HG03521 (cell line): ENCODE measurements around the gene EYA4.

Source experiments
- ATAC-seq: cut with Tn5 transposase; IDR thresholded peaks from one replicate; pipeline ENCODE4 v1.9.1; 2021; ENCODE audit warnings: mild to moderate bottlenecking, moderate library complexity; ENCODE audit not compliant: unreplicated experiment

The EYA4 gene

DNA sequence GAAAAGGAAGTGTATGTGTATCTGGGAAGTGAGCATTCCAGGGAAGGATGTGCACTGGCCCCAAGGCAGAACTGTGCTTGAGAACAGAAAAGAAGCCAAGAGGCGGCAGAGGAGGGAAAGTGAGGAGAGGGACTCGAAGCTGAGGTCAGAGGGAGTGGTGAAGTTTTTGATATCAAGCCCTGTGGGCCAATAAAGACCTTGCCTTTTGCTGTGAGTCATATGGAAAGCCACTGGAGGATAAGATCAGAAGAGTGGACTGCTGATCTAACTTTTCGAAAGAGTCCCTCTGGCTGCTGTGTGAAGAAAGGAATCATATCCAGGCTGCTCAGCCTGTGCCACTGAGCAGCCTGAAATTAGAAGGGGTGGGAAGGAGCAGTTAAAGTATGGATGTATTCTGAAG, 99.4 kb downstream of the EYA4 start:
- ATAC-seq = no peak

DNA sequence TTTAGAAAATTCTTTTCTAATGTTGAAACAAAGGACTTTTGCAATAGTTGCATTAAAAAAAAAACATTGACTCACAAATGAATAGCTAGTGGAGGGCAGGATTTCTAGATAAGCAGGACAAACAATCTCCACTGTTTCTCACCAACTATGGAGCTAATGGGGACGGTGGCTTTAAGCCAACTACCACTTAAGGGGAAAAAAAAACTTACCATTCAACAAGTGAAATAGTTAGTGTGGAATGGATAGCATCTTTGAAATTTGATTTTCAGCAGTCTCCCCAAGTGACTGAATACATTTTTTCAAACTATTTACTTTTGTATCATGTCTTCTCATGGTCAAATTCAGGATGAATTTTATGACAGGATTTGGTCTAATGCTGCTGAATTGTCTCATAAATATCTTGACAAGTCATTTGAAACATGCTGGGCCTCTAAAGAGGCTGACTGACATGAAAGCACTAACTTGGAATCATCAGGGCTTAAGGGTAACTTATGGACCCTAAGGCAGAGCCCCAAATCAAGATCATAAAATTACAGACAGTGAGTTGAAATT, 100.5 kb downstream of the EYA4 start:
- no peak for ATAC-seq

DNA sequence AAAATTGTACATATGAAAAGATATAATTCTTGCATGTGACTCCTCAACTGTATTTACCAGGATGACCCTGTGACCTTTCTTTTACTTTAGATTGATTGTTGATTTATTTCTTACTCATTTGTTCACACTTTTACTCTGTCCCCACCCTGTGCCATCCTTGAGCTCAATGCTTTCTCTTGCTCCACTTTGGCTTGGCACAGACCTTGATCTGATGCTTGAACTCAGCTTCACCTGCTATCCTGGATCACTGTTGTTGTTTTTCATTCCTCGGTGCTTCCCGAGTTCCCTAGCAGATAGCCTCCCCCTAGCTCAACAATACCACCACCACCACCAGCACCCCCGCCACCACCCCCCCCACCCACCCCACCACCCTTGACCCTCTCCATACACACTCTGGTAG, 102.1 kb downstream of the EYA4 start:
- no peak for ATAC-seq

DNA sequence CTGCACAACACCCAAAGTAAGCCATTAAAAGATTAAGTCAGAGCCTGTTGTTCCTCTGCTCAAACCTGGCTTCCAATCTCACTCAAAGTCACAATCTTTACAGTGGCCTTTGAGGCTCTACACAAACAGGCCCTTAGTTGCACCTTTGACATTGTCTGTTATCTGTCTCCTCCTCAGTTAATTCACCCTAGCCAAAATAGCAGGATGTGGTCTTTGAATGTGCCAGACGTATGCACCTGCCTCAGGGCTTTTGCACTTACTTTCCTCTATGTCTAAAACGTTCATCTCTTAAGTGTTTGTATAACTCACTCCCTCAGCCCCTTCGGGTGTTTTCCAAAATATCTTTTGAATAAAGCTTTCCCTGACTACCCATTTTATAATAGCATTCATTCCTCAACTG, 107.7 kb downstream of the EYA4 start:
- no peak for ATAC-seq

DNA sequence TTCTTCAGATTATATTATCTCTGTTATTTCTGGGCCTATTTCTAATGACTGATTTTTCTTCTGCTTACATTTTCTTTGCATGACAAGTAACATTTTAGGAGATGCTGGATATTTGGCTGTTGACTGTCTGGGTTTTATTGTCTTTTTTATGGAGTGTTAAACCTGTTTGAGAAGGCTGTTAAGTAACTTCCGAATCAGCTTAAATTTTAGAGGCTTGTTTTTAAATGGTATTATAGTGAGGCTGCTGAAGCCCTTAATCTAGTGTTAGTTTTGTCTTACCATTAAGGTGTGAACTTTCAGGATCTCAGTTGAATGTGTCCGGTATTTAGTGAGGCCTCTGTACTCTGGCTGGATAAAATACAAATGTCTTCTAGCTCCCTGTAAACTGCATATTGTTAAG, 109.8 kb downstream of the EYA4 start:
- no peak for ATAC-seq

DNA sequence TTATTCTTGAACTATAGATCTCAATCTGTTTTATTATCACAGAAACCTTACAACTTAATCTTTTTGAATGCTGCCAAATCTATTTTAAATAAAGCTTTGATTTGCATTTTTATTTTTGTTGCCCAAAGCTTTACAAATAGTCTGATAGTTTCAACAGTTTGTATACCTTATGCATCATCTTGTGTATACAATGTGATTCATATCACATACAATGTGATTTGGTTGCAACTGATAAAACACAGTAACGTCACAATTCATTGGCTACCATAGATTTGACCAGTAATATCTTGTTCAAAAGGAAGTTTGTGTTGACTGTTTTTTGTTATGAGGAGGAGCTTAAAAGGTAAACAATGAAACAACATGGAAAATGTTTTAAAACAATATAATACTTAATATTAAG, 110.9 kb downstream of the EYA4 start:
- no peak for ATAC-seq

DNA sequence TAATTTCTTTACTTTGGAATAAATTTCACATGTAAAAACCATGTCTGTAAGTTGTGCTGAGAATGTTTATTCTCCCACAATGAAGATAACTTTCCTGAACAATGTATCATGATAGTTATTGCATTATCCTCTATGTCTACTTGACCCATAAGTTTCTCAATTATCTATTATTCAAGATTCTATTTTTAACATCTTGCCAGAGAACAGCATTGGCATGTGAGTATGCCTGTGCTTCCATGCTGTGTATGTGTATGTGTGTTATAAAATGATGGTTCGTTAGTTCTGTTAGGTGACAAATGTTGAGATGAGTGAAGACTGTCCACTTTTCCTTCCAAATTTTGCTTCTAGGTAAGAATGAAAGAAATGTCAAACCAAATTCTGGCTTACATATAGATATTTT, 111.9 kb downstream of the EYA4 start:
- no peak for ATAC-seq

DNA sequence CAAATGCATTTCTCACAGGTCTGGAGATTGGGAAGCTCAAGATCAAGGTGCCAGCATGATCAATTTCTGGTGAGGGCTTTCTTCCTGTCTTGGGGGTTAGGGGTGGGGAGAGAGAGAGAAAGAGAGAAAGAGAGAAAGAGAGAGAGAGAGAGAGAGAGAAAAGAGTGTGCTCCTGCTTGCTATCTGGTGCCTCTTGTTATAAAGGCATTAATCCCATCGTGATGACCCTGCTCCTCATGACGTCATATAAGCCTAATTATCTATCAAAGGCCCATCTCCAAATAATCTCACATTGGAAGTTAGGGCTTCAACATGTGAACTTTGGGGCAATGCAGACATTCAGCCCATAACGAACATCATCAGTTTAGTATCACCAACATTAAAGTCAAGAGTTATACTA, 114.8 kb downstream of the EYA4 start:
- no peak for ATAC-seq

DNA sequence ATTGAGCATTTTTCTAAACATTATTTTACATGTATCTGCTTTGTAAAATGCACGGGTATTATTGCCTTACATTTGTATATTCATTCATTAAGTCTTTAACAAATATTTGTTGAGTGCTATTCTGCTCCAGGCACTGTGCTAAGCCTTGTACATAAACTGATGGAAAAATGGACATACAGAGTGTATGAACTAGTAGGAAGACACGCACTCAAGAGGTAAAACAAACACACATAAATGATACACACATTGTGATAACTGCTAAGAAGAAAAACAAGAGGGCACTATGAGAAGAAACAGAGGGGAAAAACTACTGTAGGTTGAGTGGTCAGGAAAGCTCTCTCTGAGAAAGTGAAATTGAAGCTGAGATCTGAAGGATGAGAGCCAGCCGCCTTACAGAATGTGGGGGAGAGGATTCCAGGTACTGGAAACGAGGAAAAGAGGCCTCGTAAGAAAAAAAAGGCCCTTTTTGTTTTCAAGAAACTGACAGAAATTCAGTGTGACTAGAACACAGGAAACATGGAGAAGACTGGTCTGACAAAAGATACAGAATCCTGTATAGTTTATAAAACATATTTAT, 117.5 kb downstream of the EYA4 start:
- ATAC-seq = no peak

DNA sequence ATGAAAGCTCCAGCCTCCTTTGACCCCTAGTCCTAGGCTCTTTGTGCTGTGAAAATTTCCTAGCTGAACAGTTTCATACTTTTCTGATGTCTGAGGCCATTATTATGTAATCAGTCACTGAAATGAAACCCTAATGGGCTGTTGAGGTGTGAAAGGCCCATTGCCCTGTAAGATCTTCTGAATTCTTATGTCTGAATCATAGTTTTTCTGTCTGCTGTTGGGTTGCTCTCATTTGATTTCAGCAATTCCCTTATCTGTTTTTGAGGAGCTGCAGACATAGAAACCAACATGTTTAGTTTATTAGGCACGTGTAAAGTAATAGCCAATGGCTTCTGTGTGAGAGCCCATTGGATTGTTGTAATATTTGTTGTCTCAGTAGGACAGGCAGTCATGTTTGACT, 118.1 kb downstream of the EYA4 start:
- ATAC-seq = no peak

DNA sequence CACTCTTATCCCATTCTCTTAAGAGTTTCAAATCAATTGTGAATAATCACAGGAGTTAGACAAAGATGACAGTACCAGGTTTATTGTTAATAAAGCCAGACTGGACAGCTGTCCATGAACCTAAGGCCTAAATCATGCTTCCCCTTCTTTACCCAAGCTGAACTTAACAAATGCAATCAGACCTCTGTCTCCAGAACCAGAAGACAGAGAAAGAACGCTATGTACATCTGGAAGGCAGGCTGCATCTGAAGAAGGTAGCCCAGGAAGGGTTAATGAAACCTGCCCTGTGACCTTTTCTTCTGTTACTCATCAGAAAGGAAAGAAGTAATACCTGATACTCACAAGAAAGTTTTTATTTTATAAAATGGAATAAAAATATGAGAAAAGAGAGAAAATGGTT, 118.6 kb downstream of the EYA4 start:
- ATAC-seq = no peak

DNA sequence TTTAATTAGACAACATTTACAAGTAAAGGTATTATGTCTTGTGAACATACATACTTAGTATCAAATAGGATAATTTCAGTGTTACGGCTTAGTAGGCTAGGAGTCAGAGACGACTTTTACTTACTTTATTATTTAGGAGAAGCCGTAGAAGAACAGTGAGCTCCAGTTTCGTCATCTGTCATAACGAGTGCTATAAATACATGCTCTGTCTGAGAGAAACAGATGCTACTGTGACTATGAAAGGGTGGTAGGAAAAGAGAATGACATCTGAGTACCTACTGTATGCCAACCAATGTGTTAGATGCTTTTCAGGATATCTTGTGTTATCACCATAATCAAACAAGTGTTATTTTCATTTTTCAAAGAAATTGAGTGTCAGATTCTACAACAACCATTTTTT, 119.0 kb downstream of the EYA4 start:
- ATAC-seq = no peak

DNA sequence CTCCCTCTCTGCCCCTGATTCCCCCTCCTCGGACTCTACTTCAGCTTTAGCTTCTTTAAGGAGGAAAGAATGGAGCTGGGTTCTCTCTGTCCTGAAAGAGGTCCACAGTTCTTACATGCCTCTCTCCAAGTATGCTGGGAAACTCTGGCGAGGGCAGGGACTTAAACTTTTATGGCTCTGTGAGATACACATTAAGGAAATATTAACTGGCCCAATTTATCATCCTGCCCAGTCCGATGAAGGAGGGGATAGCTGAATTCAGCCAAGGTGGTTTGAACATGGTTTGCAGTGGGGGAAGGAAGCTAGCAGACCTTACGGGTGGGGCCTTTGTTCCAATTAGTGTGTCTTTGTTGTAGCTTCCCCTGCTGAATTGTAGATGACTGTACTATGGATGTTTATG, 121.7 kb downstream of the EYA4 start:
- ATAC-seq = no peak

DNA sequence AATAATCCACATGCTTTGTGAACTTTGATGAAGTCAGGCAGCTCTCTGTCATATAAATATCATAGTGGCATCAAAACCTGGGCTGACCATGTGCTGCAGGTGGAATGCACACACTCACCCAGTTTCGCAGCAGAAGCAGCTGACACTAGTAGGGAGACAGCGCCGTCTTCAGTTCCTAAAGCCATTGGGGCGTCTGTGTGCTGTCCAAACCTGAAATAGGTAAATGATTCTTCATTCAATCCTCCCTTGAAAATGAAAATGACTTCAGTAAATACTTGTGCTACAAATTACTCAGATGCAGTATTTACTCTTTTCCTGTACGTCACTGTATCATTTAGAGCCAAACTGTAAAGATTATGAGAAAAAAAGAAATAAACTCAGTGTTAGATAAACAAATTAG, 127.5 kb downstream of the EYA4 start:
- ATAC-seq = no peak

DNA sequence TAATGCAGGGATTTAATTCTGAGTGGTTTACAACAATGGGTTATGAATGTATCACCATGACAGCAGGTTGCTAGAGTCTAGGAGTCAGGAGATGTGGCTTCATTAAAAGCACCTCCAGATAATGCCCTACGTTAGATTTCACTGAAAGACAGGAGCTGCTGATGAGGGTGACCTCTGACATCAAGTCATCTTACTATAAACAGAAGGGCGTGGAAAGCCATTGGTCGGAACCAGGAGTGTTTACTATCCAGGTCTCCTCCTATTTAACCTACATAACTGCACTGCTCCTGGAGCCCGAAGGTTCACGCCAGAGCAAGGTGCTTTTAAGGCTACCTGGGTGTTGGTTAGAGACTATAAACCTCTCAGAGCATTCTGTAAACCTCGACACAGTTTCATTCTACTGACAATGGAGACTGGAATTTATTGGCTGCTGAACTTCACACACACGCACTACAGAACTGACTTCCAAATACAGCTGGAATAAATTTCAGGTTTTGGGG, 128.7 kb downstream of the EYA4 start:
- no peak for ATAC-seq

DNA sequence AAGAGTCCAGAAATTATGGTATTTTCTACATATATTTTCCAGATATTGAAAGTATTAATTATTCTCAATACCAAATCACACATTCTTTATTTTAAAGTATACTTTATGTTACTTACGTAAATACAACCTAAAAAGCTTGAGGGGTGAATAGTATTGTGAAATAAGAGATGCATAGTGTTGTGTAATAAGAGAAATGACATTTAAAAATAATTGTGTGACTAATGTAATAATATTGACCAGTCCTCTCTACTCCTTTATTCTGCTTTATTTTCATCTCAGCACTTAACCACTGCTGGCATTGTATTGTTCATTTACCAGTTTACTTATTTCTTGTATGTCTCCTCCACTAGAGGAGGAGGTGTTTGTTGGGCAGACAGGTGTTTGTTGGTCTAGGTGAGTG, 135.6 kb downstream of the EYA4 start:
- ATAC-seq = no peak

DNA sequence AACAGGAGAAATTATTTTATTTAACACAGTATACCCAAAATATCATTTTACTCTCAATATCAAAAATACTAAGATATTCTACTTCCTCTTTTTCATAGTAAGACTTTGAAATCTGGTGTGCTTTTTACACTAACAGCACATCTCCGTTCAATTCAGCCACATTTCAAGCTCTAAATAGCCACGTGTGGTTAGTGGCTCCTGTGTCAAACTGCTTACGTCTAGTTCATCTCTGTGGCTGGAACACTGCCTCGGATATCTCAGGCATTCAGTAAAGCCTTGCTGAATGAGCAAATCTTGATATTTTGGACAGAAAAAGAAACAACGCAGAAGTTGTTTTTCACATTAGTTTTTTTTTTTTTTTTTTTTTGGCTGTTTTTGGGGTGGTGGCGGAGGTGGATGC, 136.1 kb downstream of the EYA4 start:
- no peak for ATAC-seq

DNA sequence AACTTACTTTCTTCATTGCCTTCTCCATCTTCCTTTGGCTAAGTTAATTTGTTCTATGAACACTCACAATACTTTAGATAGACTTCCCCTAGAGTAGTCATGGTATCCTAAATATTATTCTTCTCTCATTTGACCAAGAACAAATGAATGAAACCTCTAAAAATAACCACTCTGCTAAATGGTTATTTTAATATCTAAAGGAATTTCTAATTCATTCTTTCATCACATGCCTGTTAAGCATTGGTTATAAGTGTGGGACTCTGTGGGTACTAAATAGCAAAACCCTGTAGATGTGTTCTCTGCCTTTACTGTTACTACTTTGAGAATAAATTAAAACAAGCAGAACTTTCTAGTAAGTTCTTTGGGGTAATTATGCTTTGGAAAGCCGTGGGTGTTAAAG, 138.9 kb downstream of the EYA4 start:
- ATAC-seq = no peak

DNA sequence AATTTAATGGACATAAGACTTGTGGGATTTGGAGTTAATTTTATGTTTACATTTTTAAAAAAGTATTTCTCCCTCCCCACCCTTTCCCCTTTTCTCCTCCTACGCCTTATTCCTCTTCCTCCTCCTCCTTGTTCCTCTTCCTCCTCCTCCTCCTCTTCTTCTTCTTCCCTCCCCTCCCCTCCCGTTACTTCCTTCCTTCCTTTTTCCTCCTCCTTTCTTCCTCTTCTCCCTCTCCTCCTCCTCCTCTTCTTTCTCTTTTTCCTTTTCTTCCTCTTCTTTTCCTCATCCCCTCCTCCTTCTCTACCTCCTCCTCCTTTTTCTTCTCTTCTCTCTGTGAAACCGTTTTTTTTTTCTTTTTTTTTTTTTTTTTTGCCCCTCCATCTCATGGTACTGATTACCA, 139.6 kb downstream of the EYA4 start:
- no peak for ATAC-seq

DNA sequence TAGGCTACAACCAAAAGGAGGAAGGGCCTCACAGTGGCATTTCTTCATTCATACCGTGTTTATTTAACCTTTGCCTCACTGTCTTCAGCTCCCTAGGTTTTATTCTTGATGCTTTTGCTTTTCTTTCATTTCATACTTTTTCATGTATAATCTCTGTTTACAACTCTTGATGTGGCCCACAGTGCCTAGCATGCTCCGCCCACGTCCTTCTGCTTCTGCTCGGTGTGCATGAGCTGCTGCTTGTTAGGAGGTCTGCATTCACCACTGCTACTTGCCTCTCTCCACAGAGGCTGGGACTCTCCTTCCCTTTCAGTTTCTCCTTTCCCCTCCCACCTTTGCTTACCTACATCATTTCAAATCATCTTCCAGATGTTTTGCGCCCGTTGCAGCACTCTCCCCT, 147.6 kb downstream of the EYA4 start:
- ATAC-seq = no peak

DNA sequence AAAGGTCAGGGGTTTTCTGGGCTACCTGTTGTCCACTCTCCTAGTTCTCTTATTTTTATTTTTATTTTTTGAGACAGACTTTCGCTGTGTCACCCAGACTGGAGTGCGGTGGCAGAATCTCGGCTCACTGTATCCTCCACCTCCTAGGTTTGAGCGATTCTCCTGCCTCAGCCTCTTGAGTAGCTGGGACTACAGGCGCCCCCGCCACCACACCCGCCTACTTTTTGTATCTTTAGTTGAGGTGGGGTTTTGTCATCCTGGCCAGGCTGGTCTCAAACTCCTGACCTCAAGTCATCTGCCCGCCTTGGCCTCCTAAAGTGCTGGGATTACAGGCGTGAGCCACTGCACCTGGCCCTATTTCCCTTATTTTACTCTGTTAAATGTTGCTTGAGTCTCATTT, 149.0 kb downstream of the EYA4 start:
- no peak for ATAC-seq

DNA sequence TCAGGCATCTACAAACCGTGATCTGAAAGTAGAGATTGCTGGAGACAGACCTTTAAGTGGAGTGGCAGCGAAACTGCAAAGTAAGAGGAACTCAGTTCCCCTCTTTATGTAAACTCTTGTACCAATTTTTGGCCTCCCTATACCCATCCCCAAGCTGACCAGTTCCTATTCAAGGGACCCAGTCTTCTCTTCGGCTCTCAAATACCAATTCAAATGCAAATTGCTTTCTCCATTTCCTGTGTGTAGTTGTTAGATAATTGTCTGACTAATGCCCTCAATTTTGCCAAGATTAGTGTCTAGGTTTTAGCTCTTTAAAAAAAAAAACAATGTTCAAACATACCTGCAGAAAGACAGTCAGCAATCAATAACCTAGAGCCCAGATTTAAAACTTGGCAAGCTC, 150.9 kb downstream of the EYA4 start:
- no peak for ATAC-seq

DNA sequence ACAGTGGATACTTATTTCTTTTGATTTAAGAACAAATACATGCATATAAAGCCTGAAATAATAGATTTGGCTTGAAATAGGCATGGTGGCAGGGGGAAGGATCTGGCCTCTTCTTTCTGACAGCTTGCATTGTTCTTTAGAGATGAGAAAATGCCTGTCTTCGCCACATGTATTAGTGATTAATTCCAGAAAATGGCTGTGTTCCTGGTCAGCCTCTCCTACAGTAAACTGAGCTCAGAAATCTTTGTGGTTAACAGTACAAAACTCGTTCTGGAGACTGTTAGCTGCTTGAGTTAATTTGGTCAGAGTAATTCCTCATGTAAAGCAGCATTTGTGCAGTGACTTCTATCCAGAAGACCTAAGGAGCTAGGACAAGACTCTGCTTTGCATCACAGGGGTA, 151.5 kb downstream of the EYA4 start:
- no peak for ATAC-seq
